HG03280 (cell line): ENCODE data around the gene SLC13A2.
"Not testable (repeated sequence)": the region's sequence is repeated elsewhere in the genome, so short reads cannot be mapped to it uniquely, and the experiment has no call there.

Source experiments
- ATAC-seq: cut with Tn5 transposase; IDR thresholded peaks from one replicate; pipeline ENCODE4 v1.9.1; 2021; ENCODE audit warnings: mild to moderate bottlenecking, moderate library complexity; ENCODE audit not compliant: unreplicated experiment

SLC13A2 gene

DNA sequence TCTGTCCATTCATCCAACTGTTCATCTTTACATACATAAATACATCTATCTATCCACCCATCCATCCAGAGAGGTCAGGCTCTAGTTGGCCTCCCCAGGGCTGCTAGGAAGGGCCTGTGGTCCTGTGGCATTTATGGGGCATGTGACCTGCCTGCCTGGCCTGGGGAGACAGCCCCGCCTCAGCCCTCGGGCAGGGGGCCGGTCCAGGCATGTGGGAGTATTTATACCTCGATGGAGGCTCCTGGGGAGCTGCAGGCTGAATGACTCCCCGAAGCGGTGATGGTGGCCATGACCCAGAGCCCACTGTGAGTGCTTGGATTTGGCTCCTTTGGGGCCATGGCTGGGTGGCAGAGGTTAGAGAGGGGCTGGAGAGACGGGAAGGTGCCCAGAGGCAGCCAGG lies 40.0 kb downstream of the SLC13A2 start:
- ATAC-seq = no peak

DNA sequence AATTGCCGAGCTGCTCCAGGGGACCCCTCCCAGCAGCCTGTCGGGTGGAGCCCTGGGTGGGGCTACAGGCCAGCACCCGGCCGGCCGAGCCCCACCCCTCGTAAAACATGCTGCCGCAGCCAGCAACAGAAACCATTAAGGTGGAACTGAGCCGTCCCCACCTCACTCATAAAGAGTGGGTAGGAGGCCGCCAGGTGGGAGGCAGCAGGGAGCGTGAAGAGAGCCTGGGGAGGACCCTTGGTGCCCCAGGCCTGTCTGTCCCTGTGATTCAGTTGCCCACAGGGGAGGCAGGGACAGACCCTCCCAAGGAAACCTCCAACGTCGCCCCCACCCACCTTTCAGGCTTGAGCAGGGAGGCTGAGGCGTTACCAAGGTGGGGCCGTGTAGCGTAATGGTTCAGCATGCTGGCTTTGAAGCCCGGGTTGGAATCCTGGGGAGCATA lies 41.1 kb downstream of the SLC13A2 start:
- no peak for ATAC-seq

DNA sequence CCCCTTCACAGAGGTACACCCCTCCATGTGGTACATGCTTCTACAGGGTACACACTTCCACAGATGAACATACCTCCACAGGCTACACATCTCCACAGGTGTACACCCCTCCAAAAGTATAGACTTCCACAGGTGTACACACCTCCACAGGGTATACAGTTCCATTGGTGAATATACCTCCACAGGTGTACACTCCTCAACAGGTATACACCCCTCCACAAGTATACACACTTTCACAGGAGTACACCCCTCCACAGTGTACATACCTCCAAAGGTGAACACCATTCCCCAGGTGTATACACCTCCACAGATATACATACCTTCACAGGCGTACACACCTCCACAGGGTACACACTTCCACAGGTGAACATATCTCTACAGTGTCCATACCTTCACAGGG lies 42.1 kb downstream of the SLC13A2 start:
- ATAC-seq = no peak

DNA sequence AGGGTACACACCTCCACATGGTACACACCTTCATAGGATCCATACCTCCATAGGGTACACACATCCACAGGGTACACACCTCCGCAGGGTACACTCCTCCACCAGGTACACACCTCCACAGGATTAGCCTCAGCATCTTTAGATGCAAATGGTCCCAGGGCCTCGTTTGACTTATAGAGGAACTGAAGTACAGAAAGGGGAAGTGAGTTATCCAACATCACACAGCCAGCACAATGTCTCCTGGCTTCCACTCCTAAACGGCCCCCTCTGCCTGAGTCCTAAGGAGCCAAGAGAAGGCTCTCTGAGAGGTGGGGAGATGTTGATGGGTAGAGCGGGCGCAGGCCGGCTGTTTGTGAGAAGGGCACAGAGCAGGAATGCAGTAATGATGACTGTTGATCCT lies 44.7 kb downstream of the SLC13A2 start:
- ATAC-seq = no peak

DNA sequence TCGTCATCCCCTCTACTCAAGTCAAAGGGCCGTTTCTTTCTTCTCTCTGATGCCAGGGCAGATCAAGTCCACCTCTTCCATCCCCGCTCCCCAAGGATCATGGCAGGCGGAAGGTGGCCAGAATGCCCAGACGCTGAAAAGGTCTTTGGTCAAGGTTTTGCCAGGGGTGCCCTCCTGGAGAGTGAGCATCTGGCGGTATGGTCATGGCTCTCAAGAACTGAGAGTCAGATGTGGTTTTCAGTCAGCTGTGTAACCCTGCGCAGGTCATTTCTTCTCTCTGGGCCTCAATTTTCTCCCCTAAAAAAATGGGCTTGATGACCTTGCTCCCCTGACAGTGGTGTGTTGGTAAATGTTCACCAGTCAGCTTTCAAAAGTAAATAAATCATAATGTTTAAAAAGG lies 45.1 kb downstream of the SLC13A2 start:
- ATAC-seq = no peak

DNA sequence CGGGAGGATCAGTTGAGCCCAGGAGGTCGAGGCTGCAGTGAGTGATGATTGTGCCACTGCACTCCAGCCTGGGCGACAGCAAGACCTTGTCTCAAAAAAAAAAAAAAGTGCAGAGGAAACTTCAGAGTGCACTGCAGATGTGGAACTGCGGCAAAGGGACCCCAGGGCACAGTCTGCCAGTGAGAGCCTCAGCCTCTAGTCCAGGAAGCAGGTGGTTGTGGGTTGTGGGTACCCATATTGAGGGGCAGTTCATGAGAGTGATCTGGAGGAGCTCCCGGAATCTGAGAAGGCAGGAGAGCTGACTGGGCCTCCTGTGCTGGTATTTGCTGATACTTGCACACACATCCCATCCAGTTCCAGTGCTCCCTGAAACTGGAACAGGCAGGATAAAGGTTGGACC lies 45.8 kb downstream of the SLC13A2 start:
- no peak for ATAC-seq

DNA sequence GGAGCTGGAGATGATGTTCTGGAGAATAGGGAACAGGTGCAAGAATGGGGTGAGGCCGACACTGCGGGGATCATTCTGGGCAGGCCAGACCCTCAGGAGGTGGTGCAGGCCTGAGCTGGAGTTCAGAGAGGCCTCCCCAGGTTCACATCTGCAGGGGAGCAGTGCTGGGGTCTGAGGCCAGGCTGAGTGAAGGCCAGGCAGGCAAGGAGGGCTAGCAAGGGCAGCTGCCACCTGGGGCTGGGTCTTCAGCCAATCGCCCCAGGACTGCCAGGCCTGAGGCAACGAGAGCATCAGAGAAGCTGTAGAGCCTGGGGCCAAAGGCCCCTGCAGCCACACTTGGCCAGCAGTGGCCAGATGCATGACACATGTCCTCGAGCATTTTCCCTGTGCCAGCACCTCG lies 47.2 kb downstream of the SLC13A2 start:
- ATAC-seq = no peak

DNA sequence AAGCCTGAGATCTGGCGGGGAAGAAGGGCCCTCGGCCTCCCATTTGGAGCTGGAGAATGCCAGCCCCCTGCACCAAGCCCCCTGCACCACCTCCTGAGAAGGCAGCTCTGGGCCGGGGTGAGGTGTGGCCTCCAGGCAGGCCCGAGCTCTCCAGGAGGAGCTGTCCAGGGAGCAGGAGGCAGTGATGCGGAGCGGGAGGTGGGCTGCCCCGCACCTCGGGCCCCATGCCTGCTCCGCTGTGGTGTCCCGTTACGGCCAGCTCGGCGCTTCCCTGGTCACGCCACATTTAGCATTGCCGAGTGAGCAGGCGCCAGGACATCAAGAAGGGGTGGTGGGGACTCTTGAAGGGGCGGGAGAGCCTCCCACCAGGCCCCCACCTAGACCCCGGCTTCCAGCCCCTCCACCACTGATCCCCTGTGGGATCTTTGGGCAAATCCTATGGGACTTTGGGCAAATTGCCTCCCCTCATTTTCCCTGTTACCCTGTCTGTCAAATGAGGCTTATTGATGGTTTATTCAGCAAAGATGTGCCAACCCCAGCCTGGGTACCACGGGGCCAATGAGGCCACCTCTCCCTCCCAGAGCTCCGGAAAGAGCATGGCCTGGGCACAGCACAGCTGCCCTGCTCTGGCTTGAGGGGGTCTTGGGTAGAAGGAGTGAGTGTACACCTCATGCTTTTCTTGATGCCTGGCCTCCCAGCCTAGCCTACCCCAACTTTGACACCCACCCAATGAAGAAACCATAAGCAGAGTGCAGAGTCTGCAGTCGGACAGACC lies 48.1 kb downstream of the SLC13A2 start:
- no peak for ATAC-seq

DNA sequence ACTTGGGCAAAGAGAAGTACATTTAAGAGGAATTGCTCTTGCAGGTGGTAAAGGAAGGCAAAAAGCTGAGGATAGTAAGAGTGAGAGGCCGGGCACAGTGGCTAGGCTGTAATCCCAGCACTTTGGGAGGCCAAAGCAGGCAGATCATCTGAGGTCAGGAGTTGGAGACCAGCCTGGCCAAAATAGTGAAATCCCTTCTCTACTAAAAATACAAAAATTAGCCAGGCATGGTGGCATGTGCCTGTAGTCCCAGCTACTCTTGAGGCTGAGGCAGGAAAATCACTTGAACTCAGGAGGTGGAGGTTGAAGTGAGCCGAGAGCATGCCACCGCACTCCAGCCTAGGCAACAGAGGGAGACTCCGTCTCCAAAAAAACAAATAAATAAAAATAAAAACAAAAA lies 48.8 kb downstream of the SLC13A2 start:
- ATAC-seq = not testable (repeated sequence)

DNA sequence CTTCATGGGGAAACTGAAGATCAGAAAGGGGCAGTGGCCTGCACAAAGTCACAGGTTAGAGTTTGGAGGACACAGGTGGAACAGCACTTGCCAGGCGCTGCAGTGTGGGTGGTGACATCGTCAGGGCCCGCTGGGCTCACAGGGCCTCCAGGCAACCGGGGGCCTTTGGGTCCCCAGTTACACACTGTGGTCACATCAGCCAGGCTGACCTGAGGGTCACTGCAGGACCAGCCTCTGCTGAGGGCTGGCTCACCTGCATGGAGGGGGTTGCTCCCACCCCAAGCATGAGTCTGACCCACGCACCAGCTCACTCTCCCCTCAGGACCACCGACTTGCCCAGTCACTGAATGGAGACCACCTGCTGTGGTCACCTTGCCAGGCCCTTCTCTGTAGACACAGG lies 49.7 kb downstream of the SLC13A2 start:
- ATAC-seq = no peak

DNA sequence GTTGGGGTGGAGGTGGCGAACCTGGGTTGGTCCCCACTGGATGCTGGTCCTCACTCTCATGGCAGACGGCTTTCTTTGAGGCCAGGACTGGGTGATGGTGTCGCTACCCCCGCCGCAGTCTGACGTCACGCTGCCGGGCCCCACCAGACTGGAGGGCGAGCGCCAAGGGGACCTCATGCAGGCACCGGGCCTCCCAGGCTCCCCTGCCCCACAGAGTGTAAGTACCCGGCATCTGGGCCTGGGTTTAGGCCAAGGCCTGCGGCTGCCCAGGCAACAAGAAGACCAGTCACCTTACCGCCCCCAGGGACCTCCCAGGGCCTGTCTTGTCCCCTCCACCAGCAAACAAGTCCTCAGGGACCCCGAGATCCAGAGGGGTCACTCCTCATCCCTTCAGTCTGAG lies 50.4 kb downstream of the SLC13A2 start:
- no peak for ATAC-seq

DNA sequence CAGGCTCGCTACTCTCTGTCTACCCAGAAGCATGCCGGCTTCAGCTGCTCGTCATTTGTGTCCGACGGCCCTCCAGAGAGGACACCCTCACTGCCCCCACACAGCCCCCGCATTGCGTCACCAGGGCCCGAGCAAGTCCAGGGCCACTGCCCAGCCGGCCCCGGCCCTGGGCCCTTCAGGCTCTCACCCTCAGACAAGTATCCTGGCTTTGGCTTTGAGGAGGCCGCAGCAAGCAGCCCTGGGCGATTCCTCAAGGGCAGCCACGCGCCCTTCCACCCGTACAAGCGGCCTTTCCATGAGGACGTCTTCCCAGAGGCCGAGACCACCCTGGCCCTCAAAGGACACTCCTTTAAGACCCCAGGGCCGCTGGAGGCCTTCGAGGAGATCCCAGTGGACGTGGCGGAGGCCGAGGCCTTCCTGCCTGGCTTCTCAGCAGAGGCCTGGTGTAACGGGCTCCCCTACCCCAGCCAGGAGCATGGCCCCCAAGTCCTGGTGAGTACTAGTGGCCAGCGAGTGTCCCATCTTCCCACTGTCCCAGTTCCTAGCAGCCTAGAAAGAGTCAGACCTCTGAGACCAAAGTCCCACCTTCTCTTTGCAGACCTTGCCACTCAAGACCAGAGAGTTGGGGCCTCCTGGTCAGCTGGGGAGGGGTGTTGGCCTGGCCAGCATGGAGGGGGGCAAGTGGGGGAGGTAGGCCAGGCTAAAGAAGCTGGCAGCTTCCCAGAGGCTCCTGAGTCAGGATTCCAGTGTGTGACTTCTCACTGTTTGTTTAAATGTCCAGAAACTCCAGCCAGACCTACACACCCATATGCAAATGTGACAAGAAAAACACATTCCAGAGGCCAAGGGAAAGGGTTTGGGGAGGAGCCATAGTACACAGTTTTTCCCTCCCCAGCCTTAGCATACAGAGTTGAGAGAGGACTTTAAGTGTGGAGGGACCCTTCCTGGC lies 51.3 kb downstream of the SLC13A2 start:
- no peak for ATAC-seq

DNA sequence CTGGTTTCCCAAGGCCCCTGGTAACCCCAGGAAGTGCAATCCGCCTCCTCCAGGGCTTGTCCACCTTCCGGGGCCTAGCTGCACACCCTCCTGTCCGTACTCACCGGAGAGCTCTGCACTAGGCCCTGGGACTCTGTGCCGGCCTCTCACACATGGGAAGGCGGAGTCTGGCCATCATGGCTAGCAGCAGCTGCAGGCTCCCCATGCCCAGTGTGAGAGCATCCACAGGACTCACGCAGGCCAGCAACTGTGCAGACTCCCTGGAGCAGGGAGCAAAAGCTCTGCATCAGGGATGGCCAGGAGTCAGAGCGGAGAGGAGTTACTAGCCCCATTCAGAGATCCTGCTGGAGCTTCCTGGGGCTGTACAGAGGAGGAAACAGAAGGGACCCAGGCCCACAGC lies 52.9 kb downstream of the SLC13A2 start:
- ATAC-seq = no peak

DNA sequence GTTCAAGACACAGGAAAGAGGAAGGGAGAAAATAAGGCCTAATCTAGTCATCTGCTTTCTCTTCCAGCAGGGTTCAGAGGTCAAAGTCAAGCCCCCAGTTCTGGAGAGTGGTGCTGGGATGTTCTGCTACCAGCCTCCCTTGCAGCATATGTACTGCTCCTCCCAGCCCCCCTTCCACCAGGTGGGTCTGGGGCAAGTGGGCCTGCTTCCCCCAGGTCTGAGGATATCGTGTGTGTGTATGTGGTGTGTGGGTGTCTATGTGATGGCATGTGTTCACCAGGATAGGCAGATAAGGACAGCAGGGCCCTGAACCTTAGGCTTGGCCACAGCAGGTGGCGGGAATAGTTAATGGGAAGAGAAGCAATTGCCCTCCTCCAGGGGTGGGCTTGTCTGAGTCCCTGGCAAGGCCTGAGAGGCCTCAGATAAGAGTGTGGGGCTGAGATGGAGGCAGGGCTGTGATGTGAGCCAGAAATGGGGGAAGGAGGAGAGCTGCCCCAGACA lies 53.8 kb downstream of the SLC13A2 start:
- ATAC-seq = no peak

DNA sequence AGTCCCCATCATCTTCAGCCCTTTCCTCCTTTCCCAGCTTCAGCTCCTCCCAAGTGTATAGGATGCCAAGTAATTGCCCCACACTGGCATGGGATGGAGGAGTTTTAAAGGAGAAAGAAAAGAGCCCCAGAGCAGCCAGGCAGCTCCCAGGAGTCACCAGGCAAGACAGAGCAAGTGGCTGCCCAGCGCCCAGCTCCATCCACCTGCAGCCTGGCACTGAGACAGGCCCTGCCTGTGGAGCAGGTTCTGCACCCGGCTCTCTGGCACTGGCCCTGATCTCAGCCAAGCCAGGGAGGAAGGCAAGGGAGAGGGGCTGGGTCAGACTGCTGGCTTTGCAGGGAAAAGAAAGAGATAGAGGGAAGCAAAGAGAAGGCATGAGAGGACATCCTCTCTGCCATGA lies 54.4 kb downstream of the SLC13A2 start:
- no peak for ATAC-seq

DNA sequence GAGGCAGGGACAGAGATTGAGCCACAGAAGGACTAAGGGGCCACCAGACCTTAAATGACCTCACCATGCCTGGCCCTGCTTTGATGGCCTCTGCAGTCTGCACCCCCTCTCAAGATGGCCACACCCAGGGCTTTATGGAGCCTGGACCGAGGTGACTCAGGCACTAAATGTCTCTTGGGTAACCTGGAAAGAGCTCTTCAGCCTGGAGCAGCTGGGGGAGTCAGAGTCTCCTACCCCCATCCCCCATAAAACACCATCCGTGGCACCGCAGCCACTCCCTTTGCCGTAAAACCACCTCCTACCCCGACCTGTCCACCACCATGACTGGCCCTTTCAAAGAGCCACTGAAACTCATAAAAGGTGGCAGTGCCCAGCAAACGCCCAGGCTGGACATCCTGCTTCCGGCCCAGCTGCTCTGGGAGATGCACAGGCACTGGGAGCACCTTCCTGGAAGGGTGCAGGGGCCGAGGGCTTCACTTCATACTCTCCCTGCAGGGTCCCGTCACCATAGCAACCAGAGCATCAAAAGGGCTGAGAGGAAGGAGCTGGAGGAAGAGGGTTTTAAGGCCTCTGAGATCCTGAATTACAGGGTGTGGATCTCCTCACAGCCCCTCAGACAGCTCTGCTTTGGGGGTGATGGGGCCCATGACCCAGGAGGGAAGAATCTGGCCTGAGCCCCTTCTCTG lies 55.0 kb downstream of the SLC13A2 start:
- ATAC-seq = no peak

DNA sequence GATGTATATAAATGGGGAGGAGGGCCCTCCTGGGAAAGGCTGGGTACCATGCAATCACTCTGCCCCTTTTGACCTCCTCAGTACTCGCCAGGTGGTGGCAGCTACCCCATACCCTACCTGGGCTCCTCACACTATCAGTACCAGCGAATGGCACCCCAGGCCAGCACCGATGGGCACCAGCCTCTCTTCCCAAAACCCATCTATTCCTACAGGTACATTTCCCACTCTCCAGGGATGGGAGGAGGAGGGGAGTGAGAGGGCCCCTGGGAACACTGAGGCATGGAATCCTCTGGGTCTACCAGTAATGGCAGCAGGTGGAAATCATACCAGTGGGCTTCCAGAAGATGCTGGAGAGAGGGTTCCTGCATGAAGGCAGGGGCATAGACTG lies 55.6 kb downstream of the SLC13A2 start:
- ATAC-seq = no peak

DNA sequence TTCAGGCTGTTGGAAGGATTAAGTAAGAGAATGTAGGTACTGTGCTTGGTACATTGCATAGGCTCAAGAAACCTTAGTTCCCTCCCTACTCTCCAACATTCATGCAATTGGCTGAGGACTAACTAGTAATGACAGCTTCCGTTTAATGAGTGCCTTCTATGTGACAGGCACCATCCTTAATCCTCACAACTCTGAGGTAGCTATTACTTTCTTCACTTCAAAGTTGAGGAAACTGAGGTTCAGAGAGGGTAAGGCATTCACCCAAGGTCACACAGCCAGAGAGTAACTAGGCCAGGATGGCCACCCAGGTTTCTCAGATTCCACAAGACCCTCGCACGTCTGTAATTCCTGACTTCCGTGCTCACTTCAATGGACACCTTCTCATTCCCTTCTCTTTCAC lies 56.8 kb downstream of the SLC13A2 start:
- no peak for ATAC-seq

DNA sequence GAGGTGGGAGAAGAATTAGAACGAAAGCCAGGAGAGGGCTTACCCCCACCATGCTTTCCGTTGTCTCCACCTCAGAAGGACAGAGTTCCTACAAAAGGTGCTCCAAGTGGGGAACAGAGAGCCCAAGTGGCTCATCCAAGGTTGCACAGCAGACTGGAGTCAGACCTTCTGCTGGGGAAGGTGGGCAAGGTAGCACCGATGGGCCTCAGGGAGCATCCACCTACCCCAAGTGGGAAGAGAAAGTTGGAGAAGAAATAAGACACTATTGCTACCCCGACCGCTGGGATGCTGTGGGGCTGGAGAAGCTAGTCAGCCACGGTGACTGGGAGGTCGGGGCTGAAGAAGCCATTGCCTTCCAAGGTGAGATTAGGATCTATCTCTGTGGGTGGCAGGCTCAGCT lies 57.5 kb downstream of the SLC13A2 start:
- no peak for ATAC-seq

DNA sequence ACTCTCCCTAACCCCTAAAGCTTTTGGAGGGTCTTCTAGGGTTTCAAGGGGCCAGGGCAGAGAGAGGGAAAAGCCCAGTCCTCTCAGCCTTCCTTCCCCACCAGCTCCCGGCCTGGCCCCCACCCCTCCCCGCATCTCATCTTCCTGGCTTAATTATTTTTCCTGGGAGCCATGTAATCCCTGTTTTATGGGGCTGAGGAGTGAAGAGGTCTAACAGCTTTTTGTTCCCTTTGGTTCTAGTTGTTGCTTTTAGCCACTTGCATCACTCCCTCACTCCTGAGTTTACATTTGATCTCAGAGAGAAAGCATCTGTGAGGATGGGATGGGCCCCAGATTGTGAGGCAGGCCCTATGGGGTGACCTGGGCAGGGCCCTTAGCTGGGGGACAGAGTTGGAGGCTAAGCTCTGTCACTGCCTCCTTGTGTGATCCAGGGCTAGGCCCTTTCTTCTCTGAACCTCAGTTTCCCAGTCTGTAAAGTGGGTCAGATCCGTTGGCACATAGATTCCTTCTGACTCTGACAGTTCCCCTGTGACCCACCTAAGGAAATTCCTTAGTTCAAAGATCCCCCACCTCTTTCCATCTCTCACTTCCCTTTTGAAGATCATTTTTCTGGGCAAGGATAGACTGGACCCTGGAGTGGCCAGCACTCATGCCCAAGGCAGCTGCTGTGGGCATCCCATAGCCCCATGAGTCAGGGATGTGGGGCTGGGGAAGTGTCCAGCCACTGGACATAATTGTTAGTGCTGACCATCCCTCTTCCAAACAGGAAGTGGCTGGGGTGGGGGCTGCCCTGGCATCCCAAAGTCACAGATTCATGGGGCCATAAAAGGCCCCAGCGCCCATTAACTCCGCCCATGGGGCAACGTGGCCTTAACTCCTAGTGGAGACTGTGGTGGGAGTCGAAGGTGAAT lies 58.9 kb downstream of the SLC13A2 start:
- ATAC-seq = no peak
